Calu3 (cell line): ENCODE measurements around the gene MTM1. TPM values are rescaled to one million over a fixed set of nuclear protein-coding genes. Genes with fewer than 3 reads are reported as not detected.

ENCODE experiments used
- BruUV-seq: library from RNA; stranded (reverse); fragments of 400-500 nt; replicated peaks from 2 replicates; lab custom pipeline; 2021; lab: Mats Ljungman, UMichigan
- CTCF ChIA-PET: fragments of 300-600 bp; sonication (Branson Sonifier 250); formaldehyde crosslinking; loops from one replicate; lab custom pipeline; 2022; ENCODE audit warnings: antibody characterized with exemption; lab: Charles Lee
- DNase-seq: peaks from one replicate; pipeline ENCODE4 v3.0.0; 2022
- H3K27ac Mint-ChIP-seq: one replicate; pipeline ENCODE4 v1.8.0; 2022; ENCODE audit warnings: mixed read lengths; ENCODE audit not compliant: unreplicated experiment
- H3K27me3 Mint-ChIP-seq: one replicate; pipeline ENCODE4 v1.8.0; 2022; ENCODE audit warnings: mixed read lengths; ENCODE audit not compliant: unreplicated experiment
- H3K36me3 Mint-ChIP-seq: one replicate; pipeline ENCODE4 v1.8.0; 2022; ENCODE audit warnings: mild to moderate bottlenecking, moderate library complexity, mixed read lengths; ENCODE audit not compliant: insufficient read depth, unreplicated experiment
- H3K4me1 Mint-ChIP-seq: one replicate; pipeline ENCODE4 v1.8.0; 2022; ENCODE audit warnings: mild to moderate bottlenecking, low read depth, mixed read lengths; ENCODE audit not compliant: unreplicated experiment
- H3K4me3 Mint-ChIP-seq: one replicate; pipeline ENCODE4 v1.8.0; 2022; ENCODE audit warnings: mild to moderate bottlenecking, low read depth, moderate library complexity, mixed read lengths; ENCODE audit not compliant: unreplicated experiment
- H3K9me3 Mint-ChIP-seq: one replicate; pipeline ENCODE4 v1.8.0; 2022; ENCODE audit warnings: low read depth, mixed read lengths; ENCODE audit not compliant: unreplicated experiment
- intact Hi-C: fragments of 100-400 bp; cut with micrococcal nuclease; formaldehyde crosslinking; loops from one replicate; pipeline ENCODE4 v1.10.0; 2022; ENCODE audit not compliant: unreplicated experiment
- total RNA-seq: library from RNA; stranded (reverse); gene quantifications from 2 replicates; pipeline ENCODE4 v1.2.3, GENCODE V29; 2022
- TF ChIP-seq, protein P1 (sequence below): fragments of 200-600 bp; IDR thresholded peaks from one replicate; pipeline ENCODE4 v1.8.0; 2022; ENCODE audit warnings: antibody characterized with exemption; ENCODE audit not compliant: unreplicated experiment

MTM1 gene
- total RNA-seq, 1 experiment from 2014 or later: 13.2 TPM

DNA sequence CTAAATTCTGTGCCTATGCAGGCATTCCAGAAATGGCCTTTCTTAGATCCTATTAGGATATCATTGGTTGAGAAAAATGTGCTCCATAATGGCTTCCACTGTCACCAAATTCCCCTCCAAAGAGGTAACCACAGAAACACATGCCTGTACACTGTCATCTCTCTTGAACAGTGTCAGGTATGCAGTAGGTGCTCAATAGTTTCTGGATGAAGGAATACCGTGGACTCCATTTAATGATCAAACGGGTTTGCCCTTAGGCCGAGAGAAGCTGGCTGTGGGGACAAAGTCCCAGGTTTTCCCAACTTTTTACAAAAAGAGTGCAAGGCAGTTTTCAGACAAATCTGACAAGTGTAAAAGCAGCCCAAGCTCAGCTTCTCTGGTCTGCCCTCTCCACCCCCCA is 16.5 kb upstream of the MTM1 start:
- Mint-ChIP-seq H3K9me3 (peaks cover 5% of the 10 kb centered on the region), H3K27ac (no peak overlapping the region), H3K4me1 (peaks cover 8% of the 10 kb centered on the region), H3K36me3 (peaks cover 7% of the 10 kb centered on the region), H3K27me3 (peaks cover 50% of the 10 kb centered on the region), H3K4me3 (no peak overlapping the region)
- TF ChIP-seq, protein P1, sequence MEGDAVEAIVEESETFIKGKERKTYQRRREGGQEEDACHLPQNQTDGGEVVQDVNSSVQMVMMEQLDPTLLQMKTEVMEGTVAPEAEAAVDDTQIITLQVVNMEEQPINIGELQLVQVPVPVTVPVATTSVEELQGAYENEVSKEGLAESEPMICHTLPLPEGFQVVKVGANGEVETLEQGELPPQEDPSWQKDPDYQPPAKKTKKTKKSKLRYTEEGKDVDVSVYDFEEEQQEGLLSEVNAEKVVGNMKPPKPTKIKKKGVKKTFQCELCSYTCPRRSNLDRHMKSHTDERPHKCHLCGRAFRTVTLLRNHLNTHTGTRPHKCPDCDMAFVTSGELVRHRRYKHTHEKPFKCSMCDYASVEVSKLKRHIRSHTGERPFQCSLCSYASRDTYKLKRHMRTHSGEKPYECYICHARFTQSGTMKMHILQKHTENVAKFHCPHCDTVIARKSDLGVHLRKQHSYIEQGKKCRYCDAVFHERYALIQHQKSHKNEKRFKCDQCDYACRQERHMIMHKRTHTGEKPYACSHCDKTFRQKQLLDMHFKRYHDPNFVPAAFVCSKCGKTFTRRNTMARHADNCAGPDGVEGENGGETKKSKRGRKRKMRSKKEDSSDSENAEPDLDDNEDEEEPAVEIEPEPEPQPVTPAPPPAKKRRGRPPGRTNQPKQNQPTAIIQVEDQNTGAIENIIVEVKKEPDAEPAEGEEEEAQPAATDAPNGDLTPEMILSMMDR: no peak
- no peak for DNase-seq
- intact Hi-C loops: no loop called here
- no TSS peak for BruUV-seq
- CTCF ChIA-PET: no interaction called here

- intact Hi-C loops: no loop called here
- no peaks in the 10 kb centered on the region for H3K36me3 Mint-ChIP-seq
- BruUV-seq: no TSS peak
- peaks cover 5% of the 10 kb centered on the region for H3K9me3 Mint-ChIP-seq
- TF ChIP-seq, protein P1: no peak
- peaks cover 43% of the 10 kb centered on the region for H3K27me3 Mint-ChIP-seq
- DNase-seq: no peak
- H3K4me3 Mint-ChIP-seq: no peak overlapping the region
- CTCF ChIA-PET: interaction anchor here (1.1 kb wide), 1 partner anchor 10 kb away, joined by 3 read pairs; the partner anchor contains the start of gene MTM1
- no peak overlapping the region for H3K27ac Mint-ChIP-seq
- no peaks in the 10 kb centered on the region for H3K4me1 Mint-ChIP-seq
These were observed 10.0 kb upstream of the MTM1 start for GRCh38 chrX:150558424-150558823.

- CTCF ChIA-PET: no interaction called here
- peaks cover 13% of the 10 kb centered on the region for H3K27me3 Mint-ChIP-seq
- BruUV-seq: no TSS peak
- TF ChIP-seq, protein P1: no peak
- no peak for DNase-seq
- no peak overlapping the region for H3K27ac Mint-ChIP-seq
- intact Hi-C loops: no loop called here
- peaks cover 9% of the 10 kb centered on the region for H3K36me3 Mint-ChIP-seq
- no peaks in the 10 kb centered on the region for H3K4me1 Mint-ChIP-seq
- no peaks in the 10 kb centered on the region for H3K9me3 Mint-ChIP-seq
- H3K4me3 Mint-ChIP-seq: no peak overlapping the region
These were observed 3.6 kb upstream of the MTM1 start for GRCh38 chrX:150564838-150565237.

DNA sequence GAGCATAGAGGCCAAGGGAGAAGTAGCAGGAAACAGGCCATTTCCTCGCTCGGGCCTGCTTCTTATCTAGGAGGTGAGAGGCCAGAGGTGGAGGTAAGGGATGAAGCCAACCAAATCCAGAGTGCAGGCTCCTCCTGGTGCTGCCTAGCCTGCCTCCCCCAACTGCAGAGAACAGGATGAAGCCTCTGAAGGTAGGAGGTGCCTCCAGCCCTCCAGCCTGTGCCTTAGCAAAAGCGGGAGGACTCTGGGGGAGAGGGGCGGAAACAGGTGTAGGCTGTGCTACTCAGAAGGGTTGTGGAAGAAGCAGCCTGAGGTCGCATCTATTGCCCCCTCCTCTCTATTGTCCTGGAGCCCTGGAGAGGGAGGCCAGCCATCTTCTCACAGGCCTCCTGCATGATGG is 2.9 kb upstream of the MTM1 start:
- DNase-seq: no peak
- intact Hi-C loops: no loop called here
- H3K27me3 Mint-ChIP-seq: peaks cover 9% of the 10 kb centered on the region
- no peak overlapping the region for H3K4me3 Mint-ChIP-seq
- TF ChIP-seq, protein P1: no peak
- H3K4me1 Mint-ChIP-seq: no peaks in the 10 kb centered on the region
- H3K27ac Mint-ChIP-seq: no peak overlapping the region
- CTCF ChIA-PET: no interaction called here
- H3K9me3 Mint-ChIP-seq: no peaks in the 10 kb centered on the region
- BruUV-seq: no TSS peak
- H3K36me3 Mint-ChIP-seq: peaks cover 9% of the 10 kb centered on the region
